Measurements from ENCODE around the gene C2CD4D.

The C2CD4D gene

GRCh38 chr1:151823175-151823574 lies 16.4 kb downstream of the C2CD4D start:
- no peak overlapping the region for H2BK15ac ChIP-seq (ENCODE audit: low read depth, poor library complexity, severe bottlenecking)
- no peak overlapping the region for H3K18ac ChIP-seq (ENCODE audit: low read depth in 1 of 2, low read length in 2 of 2)
- no peak for DNase-seq
- no peaks in the 10 kb centered on the region for H3K9me3 ChIP-seq (ENCODE audit: control insufficient read depth, low read length)
- H3K36me3 ChIP-seq (ENCODE audit: control insufficient read depth in 1 of 2, insufficient read depth in 2 of 2, low read depth in 1 of 2, low read length in 2 of 2), result no peaks in the 10 kb centered on the region
- no peak overlapping the region for H2AK5ac ChIP-seq (ENCODE audit: low read length, severe bottlenecking)
- H3K4me1 ChIP-seq (ENCODE audit: control insufficient read depth, insufficient read depth, low read depth, low read length), result peaks cover 4% of the 10 kb centered on the region
- 68% methylated on average over 8 of the region's 8 CpGs for WGBS
- no peak overlapping the region for H3K27ac ChIP-seq (ENCODE audit: low read length, poor library complexity, severe bottlenecking)
- no peak overlapping the region for H3K4me3 ChIP-seq (ENCODE audit: insufficient read depth in 1 of 2, low read depth in 1 of 2, low read length in 2 of 2)
- H3K79me1 ChIP-seq (replicated peaks; ENCODE audit: low read length, poor library complexity, severe bottlenecking), result no peaks in the 10 kb centered on the region
- H2BK12ac ChIP-seq (ENCODE audit: low read length in 2 of 2), result no peak overlapping the region
- H3K14ac ChIP-seq (ENCODE audit: low read length in 2 of 2), result peak overlapping the region in 1 of 2 experiments; percentile 59
- no peak overlapping the region for H3K9ac ChIP-seq (ENCODE audit: low read length)
- H2BK120ac ChIP-seq (ENCODE audit: low read depth, low read length), result no peak overlapping the region
- no peak overlapping the region for H3K4ac ChIP-seq (ENCODE audit: low read depth in 1 of 2, low read length in 2 of 2)
- no peak overlapping the region for H4K91ac ChIP-seq (ENCODE audit: low read length)
- H3K27me3 ChIP-seq (ENCODE audit: control insufficient read depth in 1 of 2, insufficient read depth in 1 of 2, low read length in 2 of 2), result peaks cover 62 to 70% of the 10 kb centered on the region in 2 experiments
- no peak overlapping the region for H2BK5ac ChIP-seq (ENCODE audit: low read depth, low read length, poor library complexity, severe bottlenecking)
- H4K8ac ChIP-seq (ENCODE audit: low read length), result no peak overlapping the region
- H3K23ac ChIP-seq (ENCODE audit: low read length in 2 of 2), result no peak overlapping the region
- H3K4me2 ChIP-seq (ENCODE audit: low read length, poor library complexity, severe bottlenecking), result no peak overlapping the region
- no peak overlapping the region for H2AFZ ChIP-seq (ENCODE audit: low read depth, low read length)

DNA sequence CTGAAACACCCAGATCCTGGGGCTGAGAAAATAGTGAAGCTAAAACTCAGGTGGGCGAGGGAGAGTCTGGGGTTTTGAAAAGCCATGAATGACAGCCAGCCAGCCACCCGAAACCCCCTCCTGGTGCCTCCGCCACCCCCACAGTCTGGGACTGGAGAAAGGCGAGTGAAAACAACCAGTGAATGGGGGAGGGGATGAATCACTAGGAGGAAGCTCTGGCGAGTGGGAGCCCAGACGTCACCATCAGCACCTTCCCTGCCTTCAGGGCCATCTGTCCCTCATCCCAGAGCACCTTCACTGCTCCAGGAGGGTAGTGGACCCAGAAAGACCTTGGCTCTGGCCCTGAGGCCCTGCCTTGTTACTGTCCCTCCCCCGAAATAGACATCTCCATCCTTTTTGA lies 17.2 kb downstream of the C2CD4D start:
- no peak overlapping the region for H3K14ac ChIP-seq (ENCODE audit: low read length in 2 of 2)

DNA sequence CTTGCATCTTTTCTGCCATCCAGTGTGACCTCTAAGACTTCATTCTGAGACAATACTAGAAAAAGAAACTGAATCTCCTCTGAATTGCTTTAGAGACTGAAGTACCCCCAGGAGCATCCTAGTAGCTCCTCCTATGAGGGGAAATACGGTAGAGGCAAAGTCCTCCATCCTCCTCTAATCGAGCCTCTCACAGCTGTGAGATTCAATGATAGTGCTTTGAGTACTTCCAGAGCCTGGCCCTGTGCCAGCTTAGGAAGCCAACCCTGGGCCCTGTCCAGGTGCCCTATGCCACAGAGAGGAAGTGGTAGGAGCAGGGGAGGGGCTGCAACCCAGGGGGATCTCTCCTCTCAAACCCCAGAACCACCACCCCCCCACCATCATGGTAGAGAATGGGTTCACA lies 18.7 kb downstream of the C2CD4D start:
- Histone ChIP-seq H3K9me3 (ENCODE audit: control insufficient read depth, low read length) (no peaks in the 10 kb centered on the region), H3K4me1 (ENCODE audit: control insufficient read depth, insufficient read depth, low read depth, low read length) (peaks cover 4% of the 10 kb centered on the region), H2BK5ac (ENCODE audit: low read depth, low read length, poor library complexity, severe bottlenecking) (no peak overlapping the region), H3K27me3 (ENCODE audit: control insufficient read depth in 1 of 2, insufficient read depth in 1 of 2, low read length in 2 of 2) (peaks cover 66 to 79% of the 10 kb centered on the region in 2 experiments), H3K14ac (ENCODE audit: low read length in 2 of 2) (no peak overlapping the region), H2AK5ac (ENCODE audit: low read length, severe bottlenecking) (no peak overlapping the region), H2AFZ (ENCODE audit: low read depth, low read length) (no peak overlapping the region), H3K79me1 (replicated peaks; ENCODE audit: low read length, poor library complexity, severe bottlenecking) (no peaks in the 10 kb centered on the region), H3K36me3 (ENCODE audit: control insufficient read depth in 1 of 2, insufficient read depth in 2 of 2, low read depth in 1 of 2, low read length in 2 of 2) (no peaks in the 10 kb centered on the region), H3K9ac (ENCODE audit: low read length) (no peak overlapping the region), H3K18ac (ENCODE audit: low read depth in 1 of 2, low read length in 2 of 2) (no peak overlapping the region), H3K4me3 (ENCODE audit: insufficient read depth in 1 of 2, low read depth in 1 of 2, low read length in 2 of 2) (no peak overlapping the region), H3K23ac (ENCODE audit: low read length in 2 of 2) (no peak overlapping the region), H2BK120ac (ENCODE audit: low read depth, low read length) (no peak overlapping the region), H4K8ac (ENCODE audit: low read length) (no peak overlapping the region), H3K27ac (ENCODE audit: low read length, poor library complexity, severe bottlenecking) (no peak overlapping the region), H3K4me2 (ENCODE audit: low read length, poor library complexity, severe bottlenecking) (no peak overlapping the region), H4K91ac (ENCODE audit: low read length) (no peak overlapping the region), H3K4ac (ENCODE audit: low read depth in 1 of 2, low read length in 2 of 2) (no peak overlapping the region), H2BK12ac (ENCODE audit: low read length in 2 of 2) (no peak overlapping the region), H2BK15ac (ENCODE audit: low read depth, poor library complexity, severe bottlenecking) (no peak overlapping the region)
- WGBS, result 81% methylated on average over 2 of the region's 2 CpGs
- DNase-seq, result no peak

More for the DNA sequence above, 17.2 kb downstream of the C2CD4D start:
- Histone ChIP-seq H3K9ac (ENCODE audit: low read length) (no peak overlapping the region), H2AK5ac (ENCODE audit: low read length, severe bottlenecking) (no peak overlapping the region), H3K23ac (ENCODE audit: low read length in 2 of 2) (no peak overlapping the region), H3K4me2 (ENCODE audit: low read length, poor library complexity, severe bottlenecking) (no peak overlapping the region), H4K8ac (ENCODE audit: low read length) (no peak overlapping the region), H2BK5ac (ENCODE audit: low read depth, low read length, poor library complexity, severe bottlenecking) (no peak overlapping the region), H4K91ac (ENCODE audit: low read length) (no peak overlapping the region), H3K4ac (ENCODE audit: low read depth in 1 of 2, low read length in 2 of 2) (no peak overlapping the region), H2BK12ac (ENCODE audit: low read length in 2 of 2) (no peak overlapping the region), H3K27me3 (ENCODE audit: control insufficient read depth in 1 of 2, insufficient read depth in 1 of 2, low read length in 2 of 2) (peaks cover 64 to 74% of the 10 kb centered on the region in 2 experiments), H3K4me3 (ENCODE audit: insufficient read depth in 1 of 2, low read depth in 1 of 2, low read length in 2 of 2) (no peak overlapping the region), H2BK15ac (ENCODE audit: low read depth, poor library complexity, severe bottlenecking) (no peak overlapping the region), H3K27ac (ENCODE audit: low read length, poor library complexity, severe bottlenecking) (no peak overlapping the region), H2BK120ac (ENCODE audit: low read depth, low read length) (no peak overlapping the region), H2AFZ (ENCODE audit: low read depth, low read length) (no peak overlapping the region), H3K36me3 (ENCODE audit: control insufficient read depth in 1 of 2, insufficient read depth in 2 of 2, low read depth in 1 of 2, low read length in 2 of 2) (no peaks in the 10 kb centered on the region), H3K79me1 (replicated peaks; ENCODE audit: low read length, poor library complexity, severe bottlenecking) (no peaks in the 10 kb centered on the region), H3K4me1 (ENCODE audit: control insufficient read depth, insufficient read depth, low read depth, low read length) (peaks cover 4% of the 10 kb centered on the region), H3K9me3 (ENCODE audit: control insufficient read depth, low read length) (no peaks in the 10 kb centered on the region), H3K18ac (ENCODE audit: low read depth in 1 of 2, low read length in 2 of 2) (no peak overlapping the region)
- no peak for DNase-seq
- WGBS, result 56% methylated on average over 7 of the region's 7 CpGs

GRCh38 chr1:151819976-151820623 lies 19.5 kb downstream of the C2CD4D start:
- no peak overlapping the region for H3K4ac ChIP-seq (ENCODE audit: low read depth in 1 of 2, low read length in 2 of 2)
- WGBS, result 73% methylated on average over 5 of the region's 7 CpGs

More at GRCh38 chr1:151819976-151820623, 19.5 kb downstream of the C2CD4D start:
- H2BK5ac ChIP-seq (ENCODE audit: low read depth, low read length, poor library complexity, severe bottlenecking), result no peak overlapping the region
- H3K27me3 ChIP-seq (ENCODE audit: control insufficient read depth in 1 of 2, insufficient read depth in 1 of 2, low read length in 2 of 2), result peaks cover 66 to 80% of the 10 kb centered on the region in 2 experiments
- no peaks in the 10 kb centered on the region for H3K79me1 ChIP-seq (replicated peaks; ENCODE audit: low read length, poor library complexity, severe bottlenecking)
- H3K14ac ChIP-seq (ENCODE audit: low read length in 2 of 2), result no peak overlapping the region
- no peak overlapping the region for H3K18ac ChIP-seq (ENCODE audit: low read depth in 1 of 2, low read length in 2 of 2)
- no peak overlapping the region for H3K4me2 ChIP-seq (ENCODE audit: low read length, poor library complexity, severe bottlenecking)
- no peak overlapping the region for H4K8ac ChIP-seq (ENCODE audit: low read length)
- no peaks in the 10 kb centered on the region for H3K9me3 ChIP-seq (ENCODE audit: control insufficient read depth, low read length)
- no peak overlapping the region for H2BK12ac ChIP-seq (ENCODE audit: low read length in 2 of 2)
- H2BK15ac ChIP-seq (ENCODE audit: low read depth, poor library complexity, severe bottlenecking), result no peak overlapping the region
- no peak overlapping the region for H2BK120ac ChIP-seq (ENCODE audit: low read depth, low read length)
- no peak overlapping the region for H3K9ac ChIP-seq (ENCODE audit: low read length)
- H3K36me3 ChIP-seq (ENCODE audit: control insufficient read depth in 1 of 2, insufficient read depth in 2 of 2, low read depth in 1 of 2, low read length in 2 of 2), result no peaks in the 10 kb centered on the region
- H3K4me1 ChIP-seq (ENCODE audit: control insufficient read depth, insufficient read depth, low read depth, low read length), result peaks cover 2% of the 10 kb centered on the region
- no peak overlapping the region for H4K91ac ChIP-seq (ENCODE audit: low read length)
- H3K27ac ChIP-seq (ENCODE audit: low read length, poor library complexity, severe bottlenecking), result no peak overlapping the region
- DNase-seq, result no peak
- no peak overlapping the region for H3K4me3 ChIP-seq (ENCODE audit: insufficient read depth in 1 of 2, low read depth in 1 of 2, low read length in 2 of 2)
- no peak overlapping the region for H3K23ac ChIP-seq (ENCODE audit: low read length in 2 of 2)
- H2AK5ac ChIP-seq (ENCODE audit: low read length, severe bottlenecking), result no peak overlapping the region
- H2AFZ ChIP-seq (ENCODE audit: low read depth, low read length), result no peak overlapping the region
